Endothelial cell of umbilical vein (primary cell): ENCODE measurements around the gene EXD1. TPM values are rescaled to one million over a fixed set of nuclear protein-coding genes. Genes with fewer than 3 reads are reported as not detected.

ENCODE experiments used
- BruUV-seq: library from RNA; stranded (reverse); fragments of 400-500 nt; replicated peaks from 2 replicates; lab custom pipeline; 2021; lab: Mats Ljungman, UMichigan
- CTCF ChIA-PET: fragments of 300-600, 350-600 bp; sonication (Branson Sonifier 250); formaldehyde crosslinking; loops from one replicate; lab custom pipeline; 2021; ENCODE audit warnings: antibody characterized with exemption, inconsistent platforms; lab: Charles Lee
- POLR2A ChIA-PET: fragments of 300-600, 350-600 bp; sonication (Branson Sonifier 250); formaldehyde crosslinking; loops from one replicate; lab custom pipeline; 2021; ENCODE audit warnings: antibody characterized with exemption, inconsistent platforms; lab: Charles Lee
- DNase-seq: peaks from one replicate; pipeline ENCODE4 v3.0.0-alpha.2; 2011; ENCODE audit warnings: low read depth, low spot score
- FAIRE-seq: peaks from 2 replicates; lab custom pipeline; 2011; peaks lifted over from hg19 to GRCh38; lab: Jason Lieb, UNC
- H2AFZ ChIP-seq: 2 replicates; pipeline ENCODE4 v1.6.0; 2012; ENCODE audit warnings: low read depth, low read length, control low read depth, inconsistent platforms
- H3K27ac ChIP-seq: 2 replicates; pipeline ENCODE4 v1.5.1; 2011; ENCODE audit warnings: low read depth, mild to moderate bottlenecking, control low read depth, low read length, moderate library complexity; ENCODE audit not compliant: insufficient read depth
- H3K27me3 ChIP-seq, 2 experiments: 2 replicates each; pipeline versions ENCODE4 v1.6.0 to v1.6.1; 2011; ENCODE audit warnings: low read length in 2 of 2, mixed read lengths in 1 of 2; ENCODE audit not compliant: control insufficient read depth in 2 of 2, insufficient read depth in 2 of 2
- H3K36me3 ChIP-seq, 2 experiments: 2 replicates in 1 of 2; 3 replicates in 1 of 2; pipeline ENCODE4 v1.5.1; 2011; ENCODE audit warnings: low read length in 2 of 2, mild to moderate bottlenecking in 1 of 2, moderate library complexity in 1 of 2; ENCODE audit not compliant: control insufficient read depth in 2 of 2, insufficient read depth in 2 of 2; ENCODE audit errors: extremely low read depth in 1 of 2
- H3K4me1 ChIP-seq: 3 replicates; pipeline ENCODE4 v1.5.1; 2011; ENCODE audit warnings: mild to moderate bottlenecking, low read length; ENCODE audit not compliant: control insufficient read depth, insufficient read depth; ENCODE audit errors: extremely low read depth
- H3K4me2 ChIP-seq: 2 replicates; pipeline ENCODE4 v1.6.1; 2011; ENCODE audit warnings: low read length, control low read depth, mixed read lengths; ENCODE audit not compliant: insufficient read depth
- H3K4me3 ChIP-seq, 3 experiments: fragments of 200-600 bp in 1 of 3; sonication (generic), shearing (Covaris generic) in 1 of 3; replicated peaks in 1 of 3; 2 replicates each; pipeline ENCODE4 v1.5.1; 2011 to 2016; ENCODE audit warnings: control low read depth in 3 of 3, low read length in 3 of 3, mild to moderate bottlenecking in 2 of 3, inconsistent platforms in 1 of 3, low read depth in 1 of 3, moderate library complexity in 1 of 3; ENCODE audit not compliant: insufficient read depth in 1 of 3
- H3K79me2 ChIP-seq: 2 replicates; pipeline ENCODE4 v1.6.0; 2012; ENCODE audit warnings: low read length, inconsistent platforms; ENCODE audit not compliant: control insufficient read depth, insufficient read depth
- H3K9ac ChIP-seq: replicated peaks from 2 replicates; pipeline ENCODE3; 2011; ENCODE audit warnings: low read length, control low read depth; ENCODE audit not compliant: insufficient read depth; ENCODE audit errors: extremely low read depth
- H3K9me1 ChIP-seq: replicated peaks from 3 replicates; pipeline ENCODE4 v1.6.0; 2011; ENCODE audit warnings: mild to moderate bottlenecking, low read length; ENCODE audit not compliant: control insufficient read depth, insufficient read depth; ENCODE audit errors: extremely low read depth
- H3K9me3 ChIP-seq: replicated peaks from 2 replicates; pipeline ENCODE4 v1.5.1; 2012; ENCODE audit warnings: low read length, inconsistent platforms; ENCODE audit not compliant: control insufficient read depth, insufficient read depth
- H4K20me1 ChIP-seq: replicated peaks from 2 replicates; pipeline ENCODE3; 2011; ENCODE audit warnings: mild to moderate bottlenecking, low read length; ENCODE audit not compliant: control insufficient read depth, insufficient read depth; ENCODE audit errors: extremely low read depth
- EZH2 ChIP-seq: IDR thresholded peaks from 2 replicates; pipeline ENCODE4 v1.6.1; 2012; ENCODE audit warnings: borderline replicate concordance, low read depth, mild to moderate bottlenecking, moderate library complexity, low read length, inconsistent platforms; ENCODE audit not compliant: severe bottlenecking
- FOS ChIP-seq: IDR thresholded peaks from 2 replicates; pipeline ENCODE4 v1.6.1; 2011; ENCODE audit warnings: mild to moderate bottlenecking, low read length, moderate library complexity, borderline replicate concordance; ENCODE audit not compliant: insufficient read depth
- GATA2 ChIP-seq: IDR thresholded peaks from 2 replicates; pipeline ENCODE4 v1.7.0; 2011; ENCODE audit warnings: low read depth, mild to moderate bottlenecking, moderate library complexity, mixed read lengths, low read length; ENCODE audit not compliant: insufficient read length, insufficient read depth
- JUN ChIP-seq: IDR thresholded peaks from 2 replicates; pipeline ENCODE4 v1.6.1; 2011; ENCODE audit warnings: borderline replicate concordance, low read depth; ENCODE audit not compliant: insufficient read length, insufficient read depth
- MYC ChIP-seq: IDR thresholded peaks from one replicate; pipeline ENCODE4 v1.6.1; 2011; ENCODE audit warnings: mild to moderate bottlenecking, low read depth, low read length
- POLR2A ChIP-seq: IDR thresholded peaks from 2 replicates; pipeline ENCODE4 v1.6.1; 2012; ENCODE audit warnings: low read depth, mild to moderate bottlenecking, control low read depth, low read length
- POLR2AphosphoS5 ChIP-seq: IDR thresholded peaks from 2 replicates; pipeline ENCODE4 v1.6.1; 2012; ENCODE audit warnings: low read depth, mild to moderate bottlenecking, control low read depth, low read length, moderate library complexity; ENCODE audit not compliant: insufficient read depth
- dilution Hi-C: fragments of 300-500 bp; cut with MboI; formaldehyde crosslinking; loops from one replicate; pipeline ENCODE4 v1.15.0; 2019; ENCODE audit warnings: low sequenced_read_pairs; ENCODE audit not compliant: extremely low pct_ligation_motif_present
- intact Hi-C: fragments of 100-400 bp; cut with micrococcal nuclease; formaldehyde crosslinking; loops from one replicate; pipeline ENCODE4 v1.10.0; 2022
- polyA plus RNA-seq, 4 experiments: library from polyadenylated mRNA; depleted of rRNA in 3 of 4; stranded (reverse) in 3 of 4; unstranded in 1 of 4; fragments of >200 nt; gene quantifications; 2 replicates each; pipeline versions ENCODE4 v1.2.1 to v1.2.3, GENCODE V29; 2011 to 2012; ENCODE audit warnings: missing spikeins in 1 of 4
- total RNA-seq: library from RNA; stranded (reverse); gene quantifications from 2 replicates; pipeline ENCODE4 v1.2.3, GENCODE V29; 2021
- TF ChIP-seq, protein P1 (sequence below): IDR thresholded peaks from 2 replicates; pipeline ENCODE4 v1.6.1; 2011; ENCODE audit not compliant: insufficient read depth, insufficient read length
- TF ChIP-seq, protein P2 (sequence below), 2 donors: IDR thresholded peaks; 1 replicate in 1 of 2; 2 replicates in 1 of 2; pipeline ENCODE4 v1.5.1; 2011; ENCODE audit warnings: low read length in 2 of 2, mild to moderate bottlenecking in 2 of 2, moderate library complexity in 2 of 2, control low read depth in 1 of 2, inconsistent platforms in 1 of 2, low read depth in 1 of 2; ENCODE audit not compliant: insufficient read depth in 1 of 2; ENCODE audit errors: extremely low read depth in 1 of 2

Gene EXD1
- total and polyA plus RNA-seq, 2 donors (not counting 3 experiments of a cell fraction or from before 2014, with no cell fraction given): not detected

DNA sequence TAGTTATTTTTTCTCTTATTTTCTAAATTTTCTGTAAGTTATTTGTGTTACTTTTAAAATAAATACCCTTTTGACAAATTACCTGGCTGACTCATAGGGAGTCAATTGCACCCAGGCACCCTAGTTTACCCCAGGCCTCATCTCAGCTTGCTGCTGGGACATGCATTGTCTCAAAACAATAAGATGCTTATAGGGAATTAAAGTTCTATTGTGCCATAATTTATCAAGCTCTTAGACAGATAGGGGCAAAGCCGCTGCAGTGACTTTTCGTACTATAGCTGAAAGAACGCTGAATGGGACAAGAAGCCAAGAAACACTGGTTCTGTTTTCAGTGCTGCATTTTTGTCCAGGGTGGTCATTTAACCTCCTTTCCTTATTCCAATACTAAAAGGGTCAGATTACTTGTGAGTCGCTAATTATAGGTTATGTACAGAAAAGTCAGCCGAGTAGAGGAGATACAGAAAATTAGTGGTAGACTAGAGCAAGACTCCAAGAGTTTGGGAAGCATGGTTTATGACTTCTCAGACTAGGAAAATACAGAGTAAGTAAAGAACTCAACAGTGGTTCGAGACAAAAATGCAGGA lies 50.3 kb downstream of the EXD1 start:
- Histone ChIP-seq H3K36me3 (no peaks in the 10 kb centered on the region), H4K20me1 (no peaks in the 10 kb centered on the region), H2AFZ (no peak overlapping the region), H3K4me2 (no peak overlapping the region), H3K79me2 (no peaks in the 10 kb centered on the region), H3K9me1 (no peaks in the 10 kb centered on the region), H3K4me1 (no peaks in the 10 kb centered on the region), H3K9ac (no peak overlapping the region), H3K27ac (no peak overlapping the region), H3K27me3 (no peaks in the 10 kb centered on the region), H3K4me3 (no peak overlapping the region), H3K9me3 (no peaks in the 10 kb centered on the region)
- CTCF ChIA-PET: no interaction called here
- POLR2A ChIA-PET: no interaction called here
- no peak for DNase-seq
- dilution Hi-C loops: no loop called here
- no TSS peak for BruUV-seq
- intact Hi-C loops: loop anchor here (5.0 kb wide), 1 partner anchor 158 kb away; no protein-coding TSS in a partner anchor
- FAIRE-seq: no peak
- TF ChIP-seq POLR2AphosphoS5 (no peak), MYC (no peak), EZH2 (no peak), FOS (no peak), POLR2A (no peak), GATA2 (no peak), JUN (no peak)
- TF ChIP-seq, protein P1, sequence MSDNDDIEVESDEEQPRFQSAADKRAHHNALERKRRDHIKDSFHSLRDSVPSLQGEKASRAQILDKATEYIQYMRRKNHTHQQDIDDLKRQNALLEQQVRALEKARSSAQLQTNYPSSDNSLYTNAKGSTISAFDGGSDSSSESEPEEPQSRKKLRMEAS: no peak
- TF ChIP-seq, protein P2, sequence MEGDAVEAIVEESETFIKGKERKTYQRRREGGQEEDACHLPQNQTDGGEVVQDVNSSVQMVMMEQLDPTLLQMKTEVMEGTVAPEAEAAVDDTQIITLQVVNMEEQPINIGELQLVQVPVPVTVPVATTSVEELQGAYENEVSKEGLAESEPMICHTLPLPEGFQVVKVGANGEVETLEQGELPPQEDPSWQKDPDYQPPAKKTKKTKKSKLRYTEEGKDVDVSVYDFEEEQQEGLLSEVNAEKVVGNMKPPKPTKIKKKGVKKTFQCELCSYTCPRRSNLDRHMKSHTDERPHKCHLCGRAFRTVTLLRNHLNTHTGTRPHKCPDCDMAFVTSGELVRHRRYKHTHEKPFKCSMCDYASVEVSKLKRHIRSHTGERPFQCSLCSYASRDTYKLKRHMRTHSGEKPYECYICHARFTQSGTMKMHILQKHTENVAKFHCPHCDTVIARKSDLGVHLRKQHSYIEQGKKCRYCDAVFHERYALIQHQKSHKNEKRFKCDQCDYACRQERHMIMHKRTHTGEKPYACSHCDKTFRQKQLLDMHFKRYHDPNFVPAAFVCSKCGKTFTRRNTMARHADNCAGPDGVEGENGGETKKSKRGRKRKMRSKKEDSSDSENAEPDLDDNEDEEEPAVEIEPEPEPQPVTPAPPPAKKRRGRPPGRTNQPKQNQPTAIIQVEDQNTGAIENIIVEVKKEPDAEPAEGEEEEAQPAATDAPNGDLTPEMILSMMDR (IDR thresholded peaks at IDR 0.05; ENCODE audit: extremely low read depth in 1 of 2, insufficient read depth in 1 of 2, low read depth in 1 of 2, low read length in 2 of 2): no peak
